ENCODE results near the gene ABHD6.

Gene ABHD6

DNA sequence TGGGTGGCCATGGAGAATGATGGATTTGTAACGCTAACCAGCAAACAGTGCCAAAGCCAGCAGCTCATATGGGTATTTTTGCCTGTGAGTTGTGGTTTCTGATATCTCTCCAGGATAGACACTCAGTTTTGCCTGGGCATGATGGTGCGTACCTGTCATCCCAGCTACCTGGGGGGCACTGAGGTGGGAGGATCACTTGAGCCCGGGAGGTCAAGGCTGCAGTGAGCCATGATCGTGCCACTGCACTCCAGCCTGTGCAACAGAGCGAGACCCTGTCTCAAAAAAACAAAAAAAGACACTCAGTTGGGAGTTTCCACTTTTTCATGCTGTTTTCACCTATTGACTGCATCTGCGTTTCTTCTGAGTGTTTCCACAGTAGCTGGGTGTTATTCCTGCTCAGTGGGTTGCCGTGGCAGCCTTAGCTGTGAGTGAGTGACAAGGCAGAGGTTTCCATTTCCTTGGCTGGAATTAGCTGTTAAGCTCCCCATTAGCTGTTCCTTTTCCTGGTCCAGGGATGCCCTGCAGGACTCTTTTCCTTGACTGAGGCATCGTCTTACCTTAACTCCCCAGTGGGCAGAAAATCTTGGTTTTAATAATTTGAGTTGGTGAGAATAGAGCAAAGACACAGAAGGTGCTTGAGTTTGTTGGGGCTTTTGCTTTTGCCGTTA, 54.2 kb downstream of the ABHD6 start:
- TF ChIP-seq, protein P1, sequence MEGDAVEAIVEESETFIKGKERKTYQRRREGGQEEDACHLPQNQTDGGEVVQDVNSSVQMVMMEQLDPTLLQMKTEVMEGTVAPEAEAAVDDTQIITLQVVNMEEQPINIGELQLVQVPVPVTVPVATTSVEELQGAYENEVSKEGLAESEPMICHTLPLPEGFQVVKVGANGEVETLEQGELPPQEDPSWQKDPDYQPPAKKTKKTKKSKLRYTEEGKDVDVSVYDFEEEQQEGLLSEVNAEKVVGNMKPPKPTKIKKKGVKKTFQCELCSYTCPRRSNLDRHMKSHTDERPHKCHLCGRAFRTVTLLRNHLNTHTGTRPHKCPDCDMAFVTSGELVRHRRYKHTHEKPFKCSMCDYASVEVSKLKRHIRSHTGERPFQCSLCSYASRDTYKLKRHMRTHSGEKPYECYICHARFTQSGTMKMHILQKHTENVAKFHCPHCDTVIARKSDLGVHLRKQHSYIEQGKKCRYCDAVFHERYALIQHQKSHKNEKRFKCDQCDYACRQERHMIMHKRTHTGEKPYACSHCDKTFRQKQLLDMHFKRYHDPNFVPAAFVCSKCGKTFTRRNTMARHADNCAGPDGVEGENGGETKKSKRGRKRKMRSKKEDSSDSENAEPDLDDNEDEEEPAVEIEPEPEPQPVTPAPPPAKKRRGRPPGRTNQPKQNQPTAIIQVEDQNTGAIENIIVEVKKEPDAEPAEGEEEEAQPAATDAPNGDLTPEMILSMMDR (IDR thresholded peaks at IDR 0.05; ENCODE audit: low read depth, low read length, missing control alignments) = no peak
- Histone ChIP-seq H3K4me3 (ENCODE audit: low read depth, low read length) (no peak overlapping the region), H3K27me3 (replicated peaks) (no peaks in the 10 kb centered on the region), H3K27ac (no peak overlapping the region), H3K36me3 (replicated peaks) (no peaks in the 10 kb centered on the region)
- no peak for DNase-seq
- in situ Hi-C loops (cut with HindIII; ENCODE audit: low pct_ligation_motif_present, low sequenced_read_pairs) = no loop called here

DNA sequence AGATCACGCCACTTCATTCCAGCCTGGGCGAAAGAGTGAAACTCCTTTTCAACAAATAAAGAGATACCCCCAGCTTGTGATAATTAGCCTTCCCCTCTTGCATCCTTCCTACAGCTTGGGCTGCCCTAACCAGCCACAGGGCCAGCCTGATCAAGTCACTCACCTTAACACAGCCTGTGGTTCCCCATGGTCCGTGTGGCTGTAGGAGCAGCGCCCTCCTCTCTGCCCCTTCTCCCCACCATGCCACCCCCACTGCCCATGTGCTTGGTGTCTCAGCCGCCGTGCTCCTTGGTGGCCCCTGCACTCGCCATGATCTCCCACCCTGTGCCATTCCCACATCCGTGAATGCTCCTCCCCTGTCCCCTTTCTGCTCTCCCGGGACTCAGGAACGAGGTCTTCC, 55.3 kb downstream of the ABHD6 start:
- Histone ChIP-seq H3K27me3 (replicated peaks) (no peaks in the 10 kb centered on the region), H3K27ac (no peak overlapping the region), H3K36me3 (replicated peaks) (no peaks in the 10 kb centered on the region), H3K4me3 (ENCODE audit: low read depth, low read length) (no peak overlapping the region)
- TF ChIP-seq, protein P1 (IDR thresholded peaks at IDR 0.05; ENCODE audit: low read depth, low read length, missing control alignments) = no peak
- in situ Hi-C loops (cut with HindIII; ENCODE audit: low pct_ligation_motif_present, low sequenced_read_pairs) = no loop called here
- DNase-seq = no peak

DNA sequence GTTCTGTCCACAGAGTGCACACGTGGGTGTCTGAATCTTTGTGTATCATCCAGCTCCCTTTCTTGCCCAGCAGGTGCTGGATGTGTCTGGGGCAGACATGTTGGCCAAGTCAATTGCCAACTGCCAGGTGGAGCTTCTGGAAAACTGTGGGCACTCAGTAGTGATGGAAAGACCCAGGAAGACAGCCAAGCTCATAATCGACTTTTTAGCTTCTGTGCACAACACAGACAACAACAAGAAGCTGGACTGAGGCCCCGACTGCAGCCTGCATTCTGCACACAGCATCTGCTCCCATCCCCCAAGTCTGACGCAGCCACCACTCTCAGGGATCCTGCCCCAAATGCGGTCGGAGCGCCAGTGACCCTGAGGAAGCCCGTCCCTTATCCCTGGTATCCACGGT, 55.9 kb downstream of the ABHD6 start:
- H3K27ac ChIP-seq = no peak overlapping the region
- no peaks in the 10 kb centered on the region for H3K36me3 ChIP-seq (replicated peaks)
- DNase-seq = no peak
- in situ Hi-C loops (cut with HindIII; ENCODE audit: low pct_ligation_motif_present, low sequenced_read_pairs) = no loop called here
- TF ChIP-seq, protein P1 (IDR thresholded peaks at IDR 0.05; ENCODE audit: low read depth, low read length, missing control alignments) = no peak
- H3K27me3 ChIP-seq (replicated peaks) = no peaks in the 10 kb centered on the region
- no peak overlapping the region for H3K4me3 ChIP-seq (ENCODE audit: low read depth, low read length)

DNA sequence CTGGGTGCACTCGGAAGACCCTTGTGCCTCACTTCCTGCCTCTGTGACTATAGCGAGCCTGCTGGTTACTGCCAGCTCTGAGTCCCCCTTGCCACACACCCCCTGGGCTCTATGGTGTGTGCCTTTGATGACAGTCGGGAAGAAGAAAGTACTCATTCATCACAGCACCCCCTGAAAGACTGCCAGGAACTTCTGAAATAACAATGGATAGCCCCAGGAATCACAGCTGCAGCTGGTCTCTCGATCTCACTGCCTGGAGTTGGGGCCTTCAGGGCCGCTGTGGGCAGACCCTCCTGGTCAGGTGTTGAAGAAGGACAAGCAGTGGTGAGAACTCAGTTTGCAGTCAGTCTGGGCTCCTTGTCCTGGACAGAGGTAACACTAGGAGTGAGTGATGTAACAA, 58.7 kb downstream of the ABHD6 start:
- TF ChIP-seq, protein P1 (IDR thresholded peaks at IDR 0.05; ENCODE audit: low read depth, low read length, missing control alignments) = no peak
- Histone ChIP-seq H3K4me3 (ENCODE audit: low read depth, low read length) (no peak overlapping the region), H3K27me3 (replicated peaks) (no peaks in the 10 kb centered on the region), H3K27ac (no peak overlapping the region), H3K36me3 (replicated peaks) (no peaks in the 10 kb centered on the region)
- no peak for DNase-seq
- in situ Hi-C loops (cut with HindIII; ENCODE audit: low pct_ligation_motif_present, low sequenced_read_pairs) = no loop called here

- TF ChIP-seq, protein P1 (IDR thresholded peaks at IDR 0.05; ENCODE audit: low read depth, low read length, missing control alignments) = no peak
- Histone ChIP-seq H3K27me3 (replicated peaks) (no peaks in the 10 kb centered on the region), H3K4me3 (ENCODE audit: low read depth, low read length) (no peak overlapping the region), H3K27ac (no peak overlapping the region), H3K36me3 (replicated peaks) (no peaks in the 10 kb centered on the region)
- in situ Hi-C loops (cut with HindIII; ENCODE audit: low pct_ligation_motif_present, low sequenced_read_pairs) = no loop called here
- no peak for DNase-seq
Measured at GRCh38 chr3:58296843-58297242, 59.3 kb downstream of the ABHD6 start.

GRCh38 chr3:58298190-58298589, 60.6 kb downstream of the ABHD6 start:
- no peak for DNase-seq
- H3K4me3 ChIP-seq (ENCODE audit: low read depth, low read length) = no peak overlapping the region

More at GRCh38 chr3:58298190-58298589, 60.6 kb downstream of the ABHD6 start:
- Histone ChIP-seq H3K27ac (no peak overlapping the region), H3K36me3 (replicated peaks) (no peaks in the 10 kb centered on the region), H3K27me3 (replicated peaks) (no peaks in the 10 kb centered on the region)
- TF ChIP-seq, protein P1 (IDR thresholded peaks at IDR 0.05; ENCODE audit: low read depth, low read length, missing control alignments) = no peak
- in situ Hi-C loops (cut with HindIII; ENCODE audit: low pct_ligation_motif_present, low sequenced_read_pairs) = no loop called here
